ENCODE measurements around the gene TRAPPC11. TPM values are rescaled to one million over a fixed set of nuclear protein-coding genes. Genes with fewer than 3 reads are reported as not detected.

The TRAPPC11 gene
- total RNA-seq, 5 donors from 2014 or later (not counting 1 experiment from before 2014, with no cell fraction given): 28.0 to 50.6 (median 38.3) TPM

DNA sequence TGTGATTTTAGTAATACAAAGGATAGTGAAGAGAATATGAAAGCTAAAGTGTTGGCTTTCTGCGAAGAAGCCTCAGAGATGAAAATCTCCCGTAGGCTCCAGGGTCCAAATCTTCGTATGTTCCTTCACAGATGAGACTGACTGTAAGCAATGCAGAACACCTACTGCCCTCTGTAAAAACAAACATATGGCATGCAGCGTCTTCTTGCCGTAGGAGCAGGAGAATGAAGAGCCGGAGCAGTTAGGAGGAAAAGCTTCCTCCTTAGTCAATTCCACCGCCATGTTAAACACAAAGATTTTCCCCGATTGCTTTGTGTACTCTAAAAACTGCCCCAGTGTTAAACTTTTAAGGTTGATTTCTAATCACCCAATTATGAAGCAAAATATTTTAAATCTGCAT is 22.6 kb upstream of the TRAPPC11 start:
- no peak overlapping the region for H3K4me3 ChIP-seq (ENCODE audit: control insufficient read depth in 1 of 2, extremely low read depth in 1 of 2, low read length in 1 of 2)
- no peaks in the 10 kb centered on the region for H3K27me3 ChIP-seq (replicated peaks in 1 of 2; ENCODE audit: control insufficient read depth in 2 of 2, extremely low read depth in 1 of 2, insufficient read depth in 2 of 2, low read length in 1 of 2)
- no peak overlapping the region for H3K27ac Mint-ChIP-seq
- no peaks in the 10 kb centered on the region for H3K36me3 ChIP-seq (ENCODE audit: control insufficient read depth in 2 of 2, extremely low read depth in 1 of 2, insufficient read depth in 1 of 2, low read length in 1 of 2)
- H3K4me1 Mint-ChIP-seq: peaks cover 0 to 11% (median 5%) of the 10 kb centered on the region in 3 donors
- no peak overlapping the region for H3K27ac ChIP-seq (ENCODE audit: low read length)
- ChIA-PET POLR2A (no interaction called here), CTCF (no interaction called here)
- H3K9me3 ChIP-seq: no peaks in the 10 kb centered on the region
- H3K27me3 Mint-ChIP-seq: no peaks in the 10 kb centered on the region
- DNase-seq: no peak
- H3K36me3 Mint-ChIP-seq: peaks cover 6% of the 10 kb centered on the region
- ATAC-seq (replicated peaks in 1 of 4): no peak
- no CpG with 5 or more reads among the region's 8 CpGs for WGBS (ENCODE audit: insufficient coverage)
- H3K4me3 Mint-ChIP-seq: no peak overlapping the region
- no peaks in the 10 kb centered on the region for H3K9me3 Mint-ChIP-seq
- peaks cover 0 to 2% of the 10 kb centered on the region in 2 experiments for H3K4me1 ChIP-seq (ENCODE audit: control insufficient read depth in 1 of 2, extremely low read depth in 1 of 2, insufficient read depth in 2 of 2, low read length in 2 of 2)

DNA sequence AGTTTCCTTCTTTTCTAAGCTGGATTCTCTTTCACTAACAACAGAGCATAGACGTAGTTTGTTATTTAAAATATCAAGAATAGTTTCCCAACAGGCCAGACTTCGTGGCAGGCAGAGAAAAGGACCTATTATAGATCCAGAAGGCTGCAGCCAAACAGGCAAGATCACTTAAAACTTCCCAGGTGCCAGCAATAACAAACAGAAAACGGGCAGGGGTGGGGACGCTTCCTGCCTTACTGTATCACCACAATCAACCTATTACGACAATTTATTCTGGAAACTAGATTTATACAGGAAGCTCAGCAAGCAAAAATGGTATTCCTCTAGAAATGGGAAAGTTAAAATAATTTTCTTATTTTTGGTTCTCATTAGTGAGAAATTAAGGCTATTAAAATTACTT is 22.2 kb upstream of the TRAPPC11 start:
- DNase-seq (no peak), ATAC-seq (replicated peaks in 1 of 4) (no peak)
- Histone ChIP-seq H3K4me3 (ENCODE audit: control insufficient read depth in 1 of 2, extremely low read depth in 1 of 2, low read length in 1 of 2) (no peak overlapping the region), H3K36me3 (ENCODE audit: control insufficient read depth in 2 of 2, extremely low read depth in 1 of 2, insufficient read depth in 1 of 2, low read length in 1 of 2) (peaks cover 0 to 2% of the 10 kb centered on the region in 2 donors), H3K4me1 (ENCODE audit: control insufficient read depth in 1 of 2, extremely low read depth in 1 of 2, insufficient read depth in 2 of 2, low read length in 2 of 2) (peaks cover 0 to 2% of the 10 kb centered on the region in 2 experiments), H3K27me3 (replicated peaks in 1 of 2; ENCODE audit: control insufficient read depth in 2 of 2, extremely low read depth in 1 of 2, insufficient read depth in 2 of 2, low read length in 1 of 2) (no peaks in the 10 kb centered on the region), H3K27ac (ENCODE audit: low read length) (no peak overlapping the region), H3K9me3 (no peaks in the 10 kb centered on the region)
- POLR2A ChIA-PET: interaction anchor here in 1 of 2 donors (0.6 kb wide), 1 partner anchor 382 kb away, joined by 3 read pairs; no protein-coding TSS in a partner anchor
- H3K27ac Mint-ChIP-seq: peak overlapping the region in 1 of 2 donors; percentile 40
- 83% methylated on average over 1 of the region's 5 CpGs for WGBS (ENCODE audit: insufficient coverage)
- CTCF ChIA-PET: no interaction called here
- H3K4me3 Mint-ChIP-seq: no peak overlapping the region
- H3K9me3 Mint-ChIP-seq: no peaks in the 10 kb centered on the region
- H3K27me3 Mint-ChIP-seq: no peaks in the 10 kb centered on the region
- peaks cover 0 to 11% (median 5%) of the 10 kb centered on the region in 3 donors for H3K4me1 Mint-ChIP-seq
- H3K36me3 Mint-ChIP-seq: peaks cover 6% of the 10 kb centered on the region

DNA sequence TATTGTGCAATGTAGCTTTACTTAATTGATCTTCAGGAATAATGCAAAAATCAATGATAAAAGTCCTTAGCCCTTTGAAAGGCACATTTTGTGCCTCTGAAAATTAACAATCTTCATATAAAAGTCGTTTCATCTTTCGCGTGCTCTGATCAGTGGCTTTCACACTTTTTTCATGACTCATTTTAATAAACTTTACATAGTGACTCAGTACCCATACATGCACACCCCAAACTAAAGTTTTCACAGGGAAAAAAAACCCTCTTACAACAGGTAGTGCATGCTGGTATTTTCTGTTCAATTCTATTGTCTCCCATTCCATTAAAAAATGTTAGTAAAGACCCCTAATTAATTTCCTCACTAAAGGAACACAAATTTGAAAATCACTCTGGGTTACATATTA is 21.6 kb upstream of the TRAPPC11 start:
- no peaks in the 10 kb centered on the region for H3K27me3 Mint-ChIP-seq
- DNase-seq: no peak
- H3K36me3 ChIP-seq (ENCODE audit: control insufficient read depth in 2 of 2, extremely low read depth in 1 of 2, insufficient read depth in 1 of 2, low read length in 1 of 2): peaks cover 0 to 3% of the 10 kb centered on the region in 2 donors
- ChIA-PET CTCF (no interaction called here), POLR2A (interaction anchor here in 1 of 2 donors (0.6 kb wide), 1 partner anchor 382 kb away, joined by 3 read pairs; no protein-coding TSS in a partner anchor)
- ATAC-seq (replicated peaks in 1 of 4): no peak
- no peak overlapping the region for H3K27ac Mint-ChIP-seq
- no peaks in the 10 kb centered on the region for H3K9me3 Mint-ChIP-seq
- no peak overlapping the region for H3K4me3 ChIP-seq (ENCODE audit: control insufficient read depth in 1 of 2, extremely low read depth in 1 of 2, low read length in 1 of 2)
- H3K27ac ChIP-seq (ENCODE audit: low read length): no peak overlapping the region
- no peaks in the 10 kb centered on the region for H3K9me3 ChIP-seq
- peaks cover 7% of the 10 kb centered on the region for H3K36me3 Mint-ChIP-seq
- WGBS (ENCODE audit: insufficient coverage): 3% methylated on average over 3 of the region's 3 CpGs
- no peak overlapping the region for H3K4me3 Mint-ChIP-seq
- H3K27me3 ChIP-seq (replicated peaks in 1 of 2; ENCODE audit: control insufficient read depth in 2 of 2, extremely low read depth in 1 of 2, insufficient read depth in 2 of 2, low read length in 1 of 2): no peaks in the 10 kb centered on the region
- H3K4me1 Mint-ChIP-seq: peaks cover 0 to 11% (median 5%) of the 10 kb centered on the region in 3 donors
- peaks cover 0 to 2% of the 10 kb centered on the region in 2 experiments for H3K4me1 ChIP-seq (ENCODE audit: control insufficient read depth in 1 of 2, extremely low read depth in 1 of 2, insufficient read depth in 2 of 2, low read length in 2 of 2)

DNA sequence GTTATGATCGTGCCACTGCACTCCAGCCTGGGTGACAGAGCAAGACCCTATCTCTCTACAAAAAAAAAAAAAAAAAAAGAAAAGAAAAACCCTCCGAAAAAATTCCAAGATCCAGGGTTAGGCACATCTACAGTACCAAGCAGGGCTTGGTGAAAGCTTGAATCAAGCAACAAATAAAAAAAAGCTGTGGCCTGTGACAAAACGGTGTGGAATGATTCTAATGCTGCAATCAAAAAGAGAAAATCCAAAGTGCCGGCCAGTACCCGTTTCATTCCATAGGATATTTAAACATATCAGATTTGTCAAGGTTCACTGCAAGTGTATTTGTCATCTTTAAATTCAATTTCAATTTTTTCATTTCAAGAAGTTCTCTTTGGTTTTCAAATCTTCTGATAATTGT is 20.7 kb upstream of the TRAPPC11 start:
- ATAC-seq (replicated peaks in 1 of 4) (no peak), DNase-seq (no peak)
- Histone ChIP-seq H3K27me3 (replicated peaks in 1 of 2; ENCODE audit: control insufficient read depth in 2 of 2, extremely low read depth in 1 of 2, insufficient read depth in 2 of 2, low read length in 1 of 2) (no peaks in the 10 kb centered on the region), H3K4me1 (ENCODE audit: control insufficient read depth in 1 of 2, extremely low read depth in 1 of 2, insufficient read depth in 2 of 2, low read length in 2 of 2) (peaks cover 0 to 2% of the 10 kb centered on the region in 2 experiments), H3K36me3 (ENCODE audit: control insufficient read depth in 2 of 2, extremely low read depth in 1 of 2, insufficient read depth in 1 of 2, low read length in 1 of 2) (peaks cover 0 to 3% of the 10 kb centered on the region in 2 donors), H3K27ac (ENCODE audit: low read length) (no peak overlapping the region), H3K4me3 (ENCODE audit: control insufficient read depth in 1 of 2, extremely low read depth in 1 of 2, low read length in 1 of 2) (no peak overlapping the region), H3K9me3 (no peaks in the 10 kb centered on the region)
- Mint-ChIP-seq H3K27me3 (no peaks in the 10 kb centered on the region), H3K36me3 (peaks cover 9% of the 10 kb centered on the region), H3K4me1 (peaks cover 0 to 11% (median 5%) of the 10 kb centered on the region in 3 donors), H3K9me3 (no peaks in the 10 kb centered on the region), H3K27ac (no peak overlapping the region), H3K4me3 (no peak overlapping the region)
- ChIA-PET CTCF (no interaction called here), POLR2A (no interaction called here)
- WGBS (ENCODE audit: insufficient coverage): 60% methylated on average over 1 of the region's 5 CpGs

DNA sequence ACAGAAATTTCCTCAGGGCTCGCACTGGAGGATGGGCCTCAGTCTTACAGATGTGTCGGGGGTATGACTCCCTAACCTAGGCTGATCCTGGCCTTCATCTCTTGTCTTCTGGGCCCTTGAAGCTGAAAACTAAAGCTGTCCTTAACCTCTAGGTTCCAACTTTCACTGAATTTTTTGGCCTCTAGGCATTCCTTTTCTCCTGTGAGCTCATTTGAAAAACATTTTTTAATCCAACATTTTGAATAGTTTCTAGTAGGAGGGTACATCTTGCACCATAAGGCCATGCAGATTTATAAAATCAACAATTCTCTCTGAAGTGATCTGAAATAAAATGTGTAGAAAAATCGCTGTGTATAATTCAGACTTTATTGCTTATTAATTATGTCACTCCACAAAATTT is 19.8 kb upstream of the TRAPPC11 start:
- DNase-seq (no peak), ATAC-seq (replicated peaks in 1 of 4) (no peak)
- peaks cover 0 to 11% (median 5%) of the 10 kb centered on the region in 3 donors for H3K4me1 Mint-ChIP-seq
- H3K27ac ChIP-seq (ENCODE audit: low read length): no peak overlapping the region
- CTCF ChIA-PET: no interaction called here
- H3K4me3 ChIP-seq (ENCODE audit: control insufficient read depth in 1 of 2, extremely low read depth in 1 of 2, low read length in 1 of 2): no peak overlapping the region
- H3K36me3 Mint-ChIP-seq: peaks cover 14% of the 10 kb centered on the region
- H3K9me3 ChIP-seq: no peaks in the 10 kb centered on the region
- H3K27ac Mint-ChIP-seq: no peak overlapping the region
- H3K9me3 Mint-ChIP-seq: no peaks in the 10 kb centered on the region
- H3K27me3 ChIP-seq (replicated peaks in 1 of 2; ENCODE audit: control insufficient read depth in 2 of 2, extremely low read depth in 1 of 2, insufficient read depth in 2 of 2, low read length in 1 of 2): no peaks in the 10 kb centered on the region
- H3K4me1 ChIP-seq (ENCODE audit: control insufficient read depth in 1 of 2, extremely low read depth in 1 of 2, insufficient read depth in 2 of 2, low read length in 2 of 2): peaks cover 0 to 2% of the 10 kb centered on the region in 2 experiments
- no peak overlapping the region for H3K4me3 Mint-ChIP-seq
- no peaks in the 10 kb centered on the region for H3K27me3 Mint-ChIP-seq
- POLR2A ChIA-PET: interaction anchor here in 1 of 2 donors (0.6 kb wide), 1 partner anchor 10 kb away, joined by 3 read pairs; no protein-coding TSS in a partner anchor
- H3K36me3 ChIP-seq (ENCODE audit: control insufficient read depth in 2 of 2, extremely low read depth in 1 of 2, insufficient read depth in 1 of 2, low read length in 1 of 2): peaks cover 0 to 7% of the 10 kb centered on the region in 2 donors
- WGBS (ENCODE audit: insufficient coverage): 100% methylated on average over 2 of the region's 3 CpGs

DNA sequence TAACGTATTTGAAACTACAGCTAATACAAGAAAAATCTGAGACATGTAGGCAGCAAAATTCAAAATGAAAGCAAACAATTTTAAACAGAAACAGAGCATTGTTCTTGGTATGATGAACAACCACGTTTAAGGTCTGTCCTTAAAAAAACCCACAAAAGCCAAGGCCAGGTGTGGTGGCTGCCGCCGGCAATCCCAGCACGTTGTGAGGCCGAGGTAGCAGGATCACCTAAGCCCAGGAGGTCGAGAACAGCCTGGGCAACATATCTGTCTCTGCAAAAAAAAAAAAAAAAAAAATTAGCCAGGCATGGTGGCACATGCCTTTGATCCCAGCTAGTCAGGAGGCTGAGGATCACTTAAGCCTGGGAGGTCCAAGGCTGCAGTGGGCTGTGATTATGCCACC is 13.8 kb upstream of the TRAPPC11 start:
- Histone ChIP-seq H3K9me3 (no peaks in the 10 kb centered on the region), H3K4me3 (ENCODE audit: control insufficient read depth in 1 of 2, extremely low read depth in 1 of 2, low read length in 1 of 2) (no peak overlapping the region), H3K27me3 (replicated peaks in 1 of 2; ENCODE audit: control insufficient read depth in 2 of 2, extremely low read depth in 1 of 2, insufficient read depth in 2 of 2, low read length in 1 of 2) (no peaks in the 10 kb centered on the region), H3K4me1 (ENCODE audit: control insufficient read depth in 1 of 2, extremely low read depth in 1 of 2, insufficient read depth in 2 of 2, low read length in 2 of 2) (no peaks in the 10 kb centered on the region), H3K36me3 (ENCODE audit: control insufficient read depth in 2 of 2, extremely low read depth in 1 of 2, insufficient read depth in 1 of 2, low read length in 1 of 2) (peaks cover 0 to 39% of the 10 kb centered on the region in 2 donors), H3K27ac (ENCODE audit: low read length) (no peak overlapping the region)
- no peak overlapping the region for H3K4me3 Mint-ChIP-seq
- ATAC-seq (replicated peaks in 1 of 4) (no peak), DNase-seq (no peak)
- H3K27me3 Mint-ChIP-seq: no peaks in the 10 kb centered on the region
- CTCF ChIA-PET: no interaction called here
- H3K27ac Mint-ChIP-seq: no peak overlapping the region
- 65% methylated on average over 4 of the region's 7 CpGs for WGBS (ENCODE audit: insufficient coverage)
- POLR2A ChIA-PET: no interaction called here
- H3K4me1 Mint-ChIP-seq: no peaks in the 10 kb centered on the region
- H3K36me3 Mint-ChIP-seq: peaks cover 31% of the 10 kb centered on the region
- H3K9me3 Mint-ChIP-seq: no peaks in the 10 kb centered on the region
